ENCODE data around the gene LMBR1. TPM values are rescaled to one million over a fixed set of nuclear protein-coding genes. Genes with fewer than 3 reads are reported as not detected.

Gene LMBR1
- total RNA-seq, 1 experiment from 2014 or later: 82.6 TPM

GRCh38 chr7:156842317-156842716, 50.7 kb downstream of the LMBR1 start:
- POLR2A ChIA-PET: no interaction called here
- no peak overlapping the region for H3K27ac ChIP-seq (ENCODE audit: low read length)
- in situ Hi-C loops (cut with HindIII; ENCODE audit: low pct_unique_long_range_greater_than_20kb, low sequenced_read_pairs) (no loop called here), intact Hi-C loops (cut with micrococcal nuclease; ENCODE audit: unreplicated experiment) (no loop called here)
- H3K4me3 ChIP-seq (ENCODE audit: low read depth in 2 of 2, low read length in 2 of 2): no peak overlapping the region
- H3K36me3 ChIP-seq (ENCODE audit: control insufficient read depth, insufficient read depth, low read length): no peaks in the 10 kb centered on the region
- DNase-seq (ENCODE audit: low read depth, low spot score) (no peak), ATAC-seq (no peak)
- CTCF ChIA-PET: no interaction called here
- no peaks in the 10 kb centered on the region for H3K27me3 ChIP-seq (ENCODE audit: control insufficient read depth, insufficient read depth, low read length)
- H3K4me1 ChIP-seq (ENCODE audit: control insufficient read depth, insufficient read depth, low read length): no peaks in the 10 kb centered on the region; the same call in 1 of the 2 replicates
- no peak for TF ChIP-seq SIN3A (IDR thresholded peaks at IDR 0.05; ENCODE audit: borderline replicate concordance, insufficient read depth, low read depth, low read length)
- TF ChIP-seq POLR2AphosphoS5 (IDR thresholded peaks at IDR 0.05; ENCODE audit: low read depth, low read length): no peak
- TF ChIP-seq REST (IDR thresholded peaks at IDR 0.05; ENCODE audit: insufficient read depth in 1 of 2, low read depth in 2 of 2, low read length in 1 of 2): no peak
- no peak for TF ChIP-seq CTCF (IDR thresholded peaks at IDR 0.05)
- no peak for TF ChIP-seq TCF7L2 (IDR thresholded peaks at IDR 0.05; ENCODE audit: low read depth, low read length)
- no peaks in the 10 kb centered on the region for H3K9me3 ChIP-seq (ENCODE audit: control insufficient read depth, insufficient read depth, low read depth, low read length)
- BruUV-seq (replicated peaks): no TSS peak

GRCh38 chr7:156841497-156841896, 51.5 kb downstream of the LMBR1 start:
- no peaks in the 10 kb centered on the region for H3K27me3 ChIP-seq (ENCODE audit: control insufficient read depth, insufficient read depth, low read length)
- ChIA-PET CTCF (no interaction called here), POLR2A (no interaction called here)
- no peak overlapping the region for H3K4me3 ChIP-seq (ENCODE audit: low read depth in 2 of 2, low read length in 2 of 2)
- in situ Hi-C loops (cut with HindIII; ENCODE audit: low pct_unique_long_range_greater_than_20kb, low sequenced_read_pairs): no loop called here
- H3K4me1 ChIP-seq (ENCODE audit: control insufficient read depth, insufficient read depth, low read length): no peaks in the 10 kb centered on the region; the same call in 1 of the 2 replicates
- no TSS peak for BruUV-seq (replicated peaks)
- intact Hi-C loops (cut with micrococcal nuclease; ENCODE audit: unreplicated experiment): no loop called here
- H3K27ac ChIP-seq (ENCODE audit: low read length): no peak overlapping the region
- no peak for DNase-seq (ENCODE audit: low read depth, low spot score)
- no peak for ATAC-seq
- TF ChIP-seq REST (IDR thresholded peaks at IDR 0.05; ENCODE audit: insufficient read depth in 1 of 2, low read depth in 2 of 2, low read length in 1 of 2): no peak
- no peak for TF ChIP-seq TCF7L2 (IDR thresholded peaks at IDR 0.05; ENCODE audit: low read depth, low read length)
- no peak for TF ChIP-seq CTCF (IDR thresholded peaks at IDR 0.05)
- no peak for TF ChIP-seq POLR2AphosphoS5 (IDR thresholded peaks at IDR 0.05; ENCODE audit: low read depth, low read length)
- TF ChIP-seq SIN3A (IDR thresholded peaks at IDR 0.05; ENCODE audit: borderline replicate concordance, insufficient read depth, low read depth, low read length): no peak
- H3K36me3 ChIP-seq (ENCODE audit: control insufficient read depth, insufficient read depth, low read length): no peaks in the 10 kb centered on the region
- no peaks in the 10 kb centered on the region for H3K9me3 ChIP-seq (ENCODE audit: control insufficient read depth, insufficient read depth, low read depth, low read length)
